Stimulated activated CD4-positive, alpha-beta T cell treated with anti-CD3 and anti-CD28 coated beads, Interleukin-4, amount 100 ng/mL, for 1 hour (primary cell): ENCODE results near the gene ASB18.

Experiments
- DNase-seq: peaks from one replicate; pipeline ENCODE4 v3.0.0-alpha.2; 2020

Gene ASB18

DNA sequence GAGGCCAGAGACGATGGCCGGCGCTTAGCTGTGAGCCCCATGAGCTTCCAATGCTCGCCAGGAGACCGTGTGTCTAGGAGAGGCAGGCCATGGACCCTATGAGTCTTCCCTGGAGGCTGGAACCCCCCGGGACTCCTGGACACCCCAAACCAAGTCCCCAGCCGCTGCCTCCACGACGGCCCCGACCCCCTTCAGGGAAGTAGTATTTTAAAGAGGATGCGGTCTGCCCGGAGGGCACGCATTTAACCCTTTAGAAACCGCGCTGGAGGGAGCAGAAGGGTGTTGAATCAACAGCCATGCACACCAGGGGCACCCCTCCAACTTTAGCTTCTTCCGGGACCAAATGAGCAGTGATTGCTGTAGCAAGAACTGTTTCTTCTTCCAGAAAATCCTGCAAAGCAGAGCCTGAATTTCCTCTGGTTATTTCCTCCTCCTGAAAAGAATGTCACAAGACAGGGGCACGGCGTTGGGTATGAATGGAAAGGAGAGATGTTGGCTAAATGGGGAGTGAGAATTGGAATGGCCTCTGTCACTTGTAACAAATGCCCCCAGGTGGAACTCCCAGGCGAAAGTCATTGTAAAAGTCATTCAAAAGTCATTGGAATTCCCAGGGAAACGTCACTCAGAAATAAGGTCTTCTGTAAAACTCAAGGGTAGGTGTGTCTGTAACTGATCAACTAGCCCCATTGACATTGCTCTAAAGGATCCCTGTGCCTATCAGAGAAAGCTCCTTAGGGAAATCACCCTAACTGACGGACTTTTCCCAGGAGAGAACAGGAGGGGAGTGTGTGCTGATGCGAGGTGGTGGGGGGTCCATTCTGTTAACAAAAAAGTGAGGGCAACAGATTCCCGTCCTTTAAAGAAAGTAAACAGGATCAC is 90.2 kb downstream of the ASB18 start:
- DNase-seq = no peak

DNA sequence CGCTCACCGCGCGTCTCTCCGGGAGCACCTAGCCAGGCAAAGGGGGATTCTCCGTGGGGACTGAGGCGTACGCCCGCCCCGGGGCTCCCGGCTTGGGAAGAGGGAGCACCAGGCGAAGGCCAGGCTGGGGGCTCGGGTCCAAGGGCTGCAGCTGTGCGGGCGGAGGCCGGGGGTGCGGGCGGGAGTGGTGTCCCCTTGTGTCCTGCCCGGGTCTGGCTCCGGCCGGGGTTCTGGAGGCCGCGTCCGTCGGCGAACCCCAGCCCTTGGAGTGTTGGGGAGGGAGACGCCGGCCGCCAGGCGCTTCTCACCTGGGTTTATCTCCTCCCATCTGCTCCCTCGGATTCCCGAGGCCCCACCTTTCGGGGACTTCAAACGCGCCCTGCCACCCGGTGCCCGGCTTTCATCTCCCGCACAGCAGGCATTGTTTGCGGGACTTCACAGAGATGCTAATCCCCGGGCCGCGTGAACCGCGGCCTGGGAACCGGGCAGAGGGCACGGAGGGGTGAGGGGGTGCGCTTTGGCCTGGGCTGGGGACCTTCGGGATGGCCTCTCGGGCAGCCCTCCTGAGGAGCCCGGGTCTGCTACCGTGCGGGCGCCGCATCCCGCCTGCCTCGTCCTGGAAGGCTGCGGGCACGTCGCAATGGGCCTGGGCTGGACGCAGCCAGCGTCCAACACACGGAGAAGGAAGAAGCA is 91.0 kb downstream of the ASB18 start:
- DNase-seq = no peak

- DNase-seq = no peak
These were observed 91.8 kb downstream of the ASB18 start for GRCh38 chr2:236172255-236173035.

DNA sequence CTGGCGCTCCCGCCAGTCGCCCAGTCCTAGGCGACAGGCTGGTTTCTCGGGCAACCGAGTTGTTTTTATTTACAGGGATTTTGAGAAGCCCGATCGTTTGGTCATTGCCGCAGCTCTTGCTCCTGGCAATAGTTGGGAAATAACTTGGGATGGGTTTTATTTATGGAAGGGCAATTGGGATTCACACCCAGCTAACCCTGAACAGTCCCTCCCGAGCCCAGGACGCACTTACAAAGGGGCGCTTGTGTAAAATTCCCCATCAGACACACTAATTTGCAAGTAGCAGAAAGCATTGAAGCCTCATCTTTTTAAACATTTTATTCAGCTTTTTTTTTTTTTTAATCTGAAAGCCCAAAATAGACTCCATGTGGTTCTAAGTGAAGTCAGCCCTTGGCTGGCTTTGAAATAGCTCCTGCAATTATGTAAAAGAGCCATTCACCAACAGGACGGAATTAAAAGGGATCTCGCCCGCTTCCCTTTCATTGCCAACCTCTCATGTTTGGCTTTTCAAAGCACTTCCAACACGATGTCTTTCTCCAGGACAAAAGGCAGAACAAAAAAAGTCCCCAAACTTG is 92.4 kb downstream of the ASB18 start:
- no peak for DNase-seq

DNA sequence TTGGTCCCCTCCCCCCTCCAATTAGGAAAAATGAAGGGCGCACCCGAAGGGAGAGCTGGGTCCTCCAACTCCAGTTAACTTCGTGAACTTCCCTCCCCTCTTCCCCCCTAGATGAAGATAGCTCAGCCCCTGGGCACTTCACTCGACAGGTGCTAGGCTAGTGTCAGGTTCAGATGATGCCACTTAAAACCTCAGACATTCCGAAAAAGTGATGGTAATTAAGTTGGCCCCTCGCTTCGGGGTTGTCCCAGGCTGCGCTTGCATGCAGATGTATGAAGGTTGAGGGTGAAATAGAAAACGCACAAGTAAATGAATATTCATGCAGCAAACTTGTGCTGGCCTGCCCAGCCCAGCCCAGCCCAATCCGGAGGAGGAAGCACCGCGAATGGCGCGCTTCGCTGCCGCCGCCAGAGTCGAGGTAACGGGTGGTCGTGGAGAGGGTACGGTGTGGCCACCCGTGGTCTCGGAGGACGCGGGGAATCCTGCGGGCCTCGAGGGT is 93.0 kb downstream of the ASB18 start:
- no peak for DNase-seq

DNA sequence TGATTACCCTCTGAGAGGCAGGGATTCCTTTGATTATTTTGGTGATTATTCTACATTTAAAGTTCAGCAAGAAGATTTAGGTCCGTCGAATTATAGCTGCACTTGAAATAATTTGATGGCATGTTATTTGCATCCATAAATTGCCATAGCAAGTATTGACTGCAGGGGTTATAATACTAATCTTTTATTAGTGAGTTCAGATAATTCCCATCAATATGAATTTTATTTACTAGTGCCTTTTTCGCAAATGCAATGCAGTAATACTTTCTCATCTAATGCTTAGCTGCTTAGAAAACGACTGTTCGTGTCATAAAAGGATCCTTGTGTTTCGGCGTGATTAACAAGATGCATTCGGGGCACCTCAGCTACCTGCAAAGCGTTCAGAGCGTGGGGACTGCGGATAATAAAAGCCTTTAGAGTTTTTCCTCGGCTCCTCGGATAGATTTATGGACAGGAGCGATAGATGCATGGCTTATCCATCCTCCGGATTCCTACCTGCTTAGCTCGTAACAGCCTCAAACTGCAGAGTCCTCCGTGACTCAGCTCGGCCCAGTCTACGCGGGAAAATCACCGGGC is 93.5 kb downstream of the ASB18 start:
- DNase-seq = no peak

DNA sequence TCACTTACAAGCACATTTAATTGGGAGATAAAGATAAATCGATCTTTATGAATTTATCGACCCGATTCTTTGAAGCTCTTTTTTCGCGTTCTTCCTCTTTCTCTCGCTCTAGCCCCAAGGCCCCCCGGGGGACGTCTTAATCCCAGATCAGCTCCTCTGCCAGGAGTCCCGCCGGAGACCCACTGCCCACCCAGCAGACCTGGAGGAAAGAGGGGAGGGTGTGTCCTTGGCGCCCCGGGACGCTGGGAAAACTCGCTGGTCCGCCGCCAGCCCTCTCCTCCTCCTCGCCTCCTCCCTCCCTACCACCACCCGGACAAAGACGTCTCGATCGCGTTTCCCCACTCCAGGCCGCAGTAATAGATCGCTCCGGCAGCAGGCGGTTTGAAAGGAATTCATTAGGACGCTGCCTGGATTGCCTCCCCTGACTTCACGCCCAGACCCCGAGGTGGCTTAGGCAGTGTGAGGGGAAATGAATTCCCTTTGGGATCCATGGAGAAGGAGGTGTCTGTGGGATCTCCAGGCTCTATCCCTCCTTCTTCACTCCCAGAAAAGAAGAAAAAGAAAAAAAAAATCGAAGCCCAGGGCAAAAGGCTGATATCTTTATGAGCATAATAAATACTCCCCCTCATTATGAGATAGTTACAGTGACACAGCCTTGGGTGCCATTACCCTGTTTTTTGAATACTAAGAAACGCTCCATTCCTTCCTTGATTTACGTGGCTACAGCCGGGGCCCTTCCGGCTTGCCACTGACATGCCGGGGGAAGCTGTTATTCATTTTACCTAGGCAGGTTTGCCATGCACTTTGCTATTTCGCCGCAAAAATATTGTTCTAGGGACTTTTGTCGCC is 94.2 kb downstream of the ASB18 start:
- no peak for DNase-seq

- no peak for DNase-seq
These were observed 95.0 kb downstream of the ASB18 start for GRCh38 chr2:236169151-236169721.

DNA sequence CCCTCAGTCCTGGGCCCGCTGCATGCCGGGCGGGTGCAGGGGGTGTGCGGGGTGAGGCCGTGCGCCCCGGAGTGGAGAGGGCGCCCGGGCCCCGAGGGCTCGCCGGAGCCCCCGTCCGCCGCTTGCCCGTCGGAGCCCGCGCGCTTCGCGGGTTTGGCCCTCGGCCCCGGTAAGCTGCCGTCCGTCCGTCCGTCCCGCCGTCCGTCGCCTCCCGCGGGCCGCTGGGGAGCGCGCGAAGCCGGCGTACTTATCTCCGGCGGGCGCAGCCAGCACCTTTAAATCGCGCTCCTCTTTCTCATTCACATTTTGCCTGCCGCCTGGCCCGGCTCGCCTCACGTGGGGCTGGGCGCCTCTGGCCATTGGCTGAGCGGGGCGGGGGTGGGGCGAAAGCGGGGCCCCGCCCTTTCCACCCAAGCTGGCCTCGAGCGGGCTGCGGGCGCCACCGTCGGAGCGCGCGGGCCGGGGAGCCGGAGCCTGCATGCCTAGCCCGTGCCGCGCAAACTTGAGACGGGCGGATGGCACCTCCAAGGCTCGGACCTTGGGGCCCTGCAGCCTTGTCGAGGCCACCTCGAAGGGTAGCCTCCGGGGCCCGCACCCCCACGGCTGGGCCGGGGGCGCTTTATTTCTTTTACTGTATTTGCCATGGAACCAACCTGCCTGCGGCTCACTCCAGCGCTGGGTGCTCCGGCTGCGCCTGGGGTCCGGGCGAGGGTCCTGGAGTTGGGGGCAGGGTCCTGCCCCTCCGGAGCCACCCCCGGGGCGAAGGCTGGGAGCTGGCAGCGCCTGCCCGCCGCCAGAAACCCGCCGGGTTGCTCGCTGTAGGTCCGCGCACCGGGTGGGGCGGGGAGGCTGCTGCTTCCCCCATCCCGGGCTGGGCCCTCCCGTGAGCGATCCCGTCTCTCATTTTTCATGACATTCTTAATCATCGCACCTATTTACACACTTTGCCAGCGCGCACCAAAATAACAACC is 95.8 kb downstream of the ASB18 start, which contains the start of gene GBX2:
Gene GBX2, minus strand, starts transcription at position 277 of the 971 bp plus-strand sequence. CDS start 415 bp downstream, outside the sequence.
- no peak for DNase-seq

DNA sequence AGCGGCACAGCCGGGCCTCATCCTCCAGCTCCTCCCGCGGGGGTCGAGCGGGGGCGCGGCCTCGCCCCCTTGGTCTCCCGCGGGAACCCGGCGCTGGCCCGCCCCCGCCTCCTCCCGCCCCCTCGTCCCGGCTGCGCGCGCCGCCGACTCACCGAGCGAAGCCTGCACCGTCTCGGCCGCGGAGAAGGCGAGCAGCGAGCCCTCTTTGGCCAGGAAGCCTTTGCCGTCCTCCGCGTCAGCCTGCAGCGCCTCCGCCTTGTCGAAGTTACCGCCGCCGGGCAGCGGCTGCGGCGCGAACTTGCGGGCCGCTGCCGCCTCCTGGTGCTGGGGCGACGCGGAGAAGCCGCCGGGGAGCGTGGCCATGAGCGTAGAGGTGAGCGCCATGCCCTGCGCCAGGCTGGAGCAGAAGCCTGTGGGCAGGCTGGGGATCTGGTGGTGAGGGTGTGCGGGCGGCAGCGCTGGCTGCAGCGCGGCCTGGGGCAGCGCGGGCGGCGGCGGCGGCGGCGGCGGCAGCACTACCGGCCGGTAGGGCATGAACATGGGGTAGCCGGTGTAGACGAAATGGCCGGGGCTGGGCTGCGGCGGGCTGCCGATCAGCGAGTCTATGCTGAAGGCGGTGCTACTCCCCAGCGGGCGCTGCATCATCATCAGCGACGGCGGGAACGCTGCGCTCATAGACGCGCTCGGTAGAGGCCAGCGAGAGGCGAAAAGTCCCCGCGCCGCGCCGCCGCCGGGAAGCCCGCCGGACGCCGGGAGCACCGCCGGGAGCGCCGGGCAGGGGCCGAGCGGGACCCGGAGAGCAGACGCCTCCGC is 96.7 kb downstream of the ASB18 start:
- DNase-seq = no peak

- no peak for DNase-seq
These were observed 97.4 kb downstream of the ASB18 start for GRCh38 chr2:236166796-236167296.

DNA sequence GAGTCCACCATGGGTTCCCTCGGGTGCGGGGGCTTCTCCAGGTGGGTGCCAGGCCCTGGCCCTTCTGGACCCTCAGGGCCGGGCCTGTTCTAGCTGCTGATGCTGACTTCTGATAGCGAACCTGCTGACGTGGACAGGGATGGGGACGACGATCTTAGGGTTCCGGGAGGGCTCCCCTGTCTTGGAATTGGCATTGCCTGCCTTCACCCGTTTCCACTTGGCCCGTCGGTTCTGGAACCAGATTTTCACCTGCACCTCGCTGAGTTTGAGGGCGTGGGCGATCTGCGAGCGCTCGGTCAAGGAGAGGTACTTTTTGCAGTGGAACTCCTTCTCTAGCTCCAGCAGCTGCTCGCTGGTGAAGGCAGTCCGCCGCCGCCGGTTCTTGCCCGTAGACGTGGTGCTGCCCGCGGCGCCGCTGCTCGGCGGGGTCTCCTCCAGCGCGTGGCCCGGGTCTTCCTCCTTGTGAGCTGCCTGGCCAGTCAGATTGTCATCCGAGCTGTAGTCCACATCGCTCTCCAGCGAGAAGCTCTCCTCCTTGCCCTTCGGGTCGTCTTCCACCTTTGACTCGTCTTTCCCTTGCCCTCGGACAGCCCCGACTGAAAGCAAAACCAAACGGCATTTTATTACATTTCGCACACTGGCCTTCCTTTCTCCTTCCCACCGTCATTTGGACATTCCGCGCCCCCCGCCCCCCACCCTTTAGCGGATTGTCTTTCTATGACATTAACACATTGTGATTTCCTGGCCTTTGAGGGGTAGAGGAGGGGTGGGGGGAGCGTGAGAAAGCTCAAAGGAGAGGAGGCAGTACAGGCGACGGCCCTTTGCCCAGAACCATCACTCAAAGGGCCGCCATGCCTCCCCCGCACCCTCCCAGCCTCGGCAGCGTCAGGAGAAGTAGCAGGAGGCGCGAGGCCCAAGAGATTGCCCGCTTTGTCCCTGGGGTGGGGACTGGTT is 98.1 kb downstream of the ASB18 start:
- no peak for DNase-seq

GRCh38 chr2:236164925-236165841 is 99.0 kb downstream of the ASB18 start:
- DNase-seq = no peak

DNA sequence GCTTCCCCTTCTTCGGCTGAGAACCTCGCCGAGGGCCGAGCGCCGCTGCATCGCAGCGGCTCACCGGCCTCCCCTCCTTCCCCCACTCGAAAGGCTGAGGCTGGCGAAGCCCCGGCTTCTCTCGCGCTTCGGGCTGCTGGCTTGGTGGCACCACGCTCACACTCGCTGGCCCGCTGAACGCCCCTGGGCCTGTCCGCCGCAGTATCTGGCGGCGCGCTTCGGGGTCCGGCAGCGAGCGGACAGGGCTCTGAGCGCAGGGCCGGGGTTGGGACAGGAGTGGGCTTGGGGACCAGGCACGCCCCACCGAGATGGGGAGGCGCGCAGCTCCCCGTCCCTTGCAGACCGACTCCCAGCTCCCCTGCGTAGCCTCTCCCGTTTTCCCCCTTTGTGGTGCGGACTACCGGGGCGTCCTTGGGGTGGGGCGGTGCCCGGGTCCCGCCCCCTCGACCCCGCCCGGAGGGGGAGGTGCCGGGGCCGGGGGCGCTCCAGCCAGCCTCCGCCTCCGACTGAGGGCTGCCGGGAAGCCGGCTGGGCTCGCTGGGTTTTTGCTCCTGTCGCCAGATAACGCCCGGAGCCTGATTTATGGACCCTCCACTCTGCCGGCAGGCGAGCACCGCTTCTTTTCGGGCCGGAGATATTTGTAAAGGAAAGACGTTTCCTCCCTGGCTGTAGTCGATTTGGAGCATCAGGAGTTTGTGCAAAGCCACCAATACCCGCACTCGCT is 99.8 kb downstream of the ASB18 start:
- DNase-seq = no peak

DNA sequence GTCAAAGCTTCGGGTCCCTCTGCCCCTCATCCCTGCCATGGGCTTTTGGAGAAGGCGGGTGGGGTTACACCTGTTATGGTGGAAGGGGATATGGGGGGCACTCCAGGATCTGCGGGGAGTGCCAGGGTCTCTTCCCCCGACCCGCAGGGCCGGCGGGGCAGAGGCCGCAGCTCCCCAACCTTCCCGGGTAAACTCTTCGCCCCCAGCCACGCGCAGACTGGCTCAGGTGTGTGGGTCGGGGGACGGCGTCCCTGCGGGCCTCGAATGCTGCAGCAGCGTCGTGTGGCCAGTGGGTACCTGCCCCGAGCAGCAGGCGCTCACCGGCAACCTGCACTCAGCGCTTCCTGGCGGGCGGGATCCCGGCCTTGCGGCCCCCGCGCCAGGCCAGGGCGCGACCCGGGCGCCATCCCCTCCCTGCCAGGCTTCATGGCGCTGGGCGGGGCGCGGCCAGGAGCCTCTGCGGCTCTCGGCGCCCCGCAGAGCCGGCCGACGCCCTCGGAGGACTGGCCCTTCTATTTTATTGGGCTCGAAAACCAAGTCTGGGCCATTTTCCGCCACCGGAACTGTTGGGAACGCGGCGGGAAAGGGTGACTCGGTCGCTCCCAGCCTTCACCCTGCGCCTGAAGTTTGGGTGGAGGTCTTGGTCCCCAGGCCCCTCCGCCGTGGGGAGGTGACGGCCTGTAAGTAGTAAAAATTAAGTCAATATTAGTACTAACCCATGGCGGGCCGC is 100.6 kb downstream of the ASB18 start:
- no peak for DNase-seq
